Smooth muscle cell of the coronary artery (primary cell): ENCODE results near the gene BBS1. TPM values are rescaled to one million over a fixed set of nuclear protein-coding genes. Genes with fewer than 3 reads are reported as not detected.

Experiments used
- total RNA-seq: library from RNA; depleted of rRNA; stranded (reverse); fragments of >200 nt; gene quantifications from 2 replicates; pipeline ENCODE4 v1.2.3, GENCODE V29; 2014; ENCODE audit warnings: low replicate concordance

BBS1 gene
- total RNA-seq, result 18.4 and 27.6 TPM in 2 replicates

DNA sequence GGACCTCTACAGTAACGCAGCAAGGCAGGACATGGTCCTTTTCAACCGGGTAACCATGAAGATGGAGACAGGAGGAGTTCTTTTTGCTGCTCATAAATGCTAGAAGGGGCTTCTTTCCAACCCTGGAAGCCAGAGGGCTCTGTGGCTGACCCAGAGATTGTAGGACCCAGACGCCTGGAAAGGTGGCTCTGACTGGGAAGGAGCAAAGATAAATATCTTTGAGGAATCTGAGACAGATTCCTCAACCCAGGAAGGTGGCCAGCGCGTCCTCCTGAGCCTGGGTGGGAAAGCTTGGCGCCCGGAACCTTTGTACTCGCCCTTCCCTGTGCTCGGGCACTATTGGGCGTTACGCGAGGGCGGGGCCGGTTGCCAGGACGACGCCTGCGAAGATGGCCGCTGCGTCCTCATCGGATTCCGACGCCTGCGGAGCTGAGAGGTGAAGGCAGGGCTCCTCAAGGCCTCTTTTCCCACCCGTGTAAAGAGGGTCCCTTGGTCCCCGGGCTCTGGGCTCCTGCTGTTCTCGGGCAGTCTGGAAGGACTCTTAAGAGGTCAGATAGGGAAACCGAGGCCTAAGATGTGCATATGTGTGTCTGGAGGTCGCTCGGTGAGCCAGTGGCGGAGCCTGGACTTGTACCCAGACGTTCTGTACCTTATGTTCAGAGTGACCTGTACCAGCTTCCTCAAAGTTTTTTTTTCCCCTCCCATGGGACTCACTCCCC, at the start of gene BBS1:
Gene BBS1 (plus strand): TSS at position 365 of the 719 bp plus-strand sequence. CDS start 25 bp downstream, at position 390.

DNA sequence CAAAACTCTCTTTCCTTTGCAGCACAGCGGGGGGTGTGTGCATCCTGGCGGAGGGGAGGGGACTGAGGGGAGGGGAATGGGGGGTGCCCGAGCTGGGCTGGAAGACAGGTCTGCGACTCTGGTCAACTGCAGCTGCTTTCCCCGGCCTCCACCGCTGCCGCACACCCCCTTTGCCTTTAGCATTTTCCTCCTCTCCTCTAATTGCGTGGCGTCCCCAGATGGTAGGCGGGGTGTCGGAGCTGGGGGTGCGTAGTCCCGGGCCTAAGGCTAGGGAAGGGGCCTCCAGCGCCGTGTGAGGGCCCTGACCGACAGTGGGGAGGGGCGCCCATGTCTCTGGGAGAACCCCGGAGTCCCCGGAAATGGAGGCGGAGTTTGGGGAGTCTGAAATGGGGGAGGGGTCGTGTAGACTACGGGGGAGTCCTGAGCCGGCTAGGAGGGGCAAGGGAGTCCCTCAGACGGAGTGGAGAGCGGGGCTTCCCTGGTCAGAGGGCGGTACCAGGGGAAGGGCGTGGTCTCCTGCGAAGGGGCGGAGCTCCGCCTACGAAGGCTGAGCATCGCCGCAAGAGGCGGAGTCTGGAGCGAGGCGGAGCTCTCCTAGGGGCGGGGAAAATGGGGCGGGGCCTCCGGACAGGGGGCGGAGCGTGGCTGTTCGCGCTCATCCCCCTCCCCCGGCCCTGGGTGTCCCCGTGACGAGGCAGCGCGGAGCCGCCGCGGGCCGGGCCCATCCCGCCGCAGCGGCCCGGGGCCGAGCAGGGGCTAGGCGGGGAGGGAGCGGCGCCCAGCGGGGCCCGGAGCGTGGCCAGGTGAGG, 44.0 kb upstream of the BBS1 start, which contains the start of gene PELI3:
Gene PELI3 (plus strand): TSS at position 681 of the 809 bp plus-strand sequence. CDS start 1,224 bp downstream, outside the sequence.

DNA sequence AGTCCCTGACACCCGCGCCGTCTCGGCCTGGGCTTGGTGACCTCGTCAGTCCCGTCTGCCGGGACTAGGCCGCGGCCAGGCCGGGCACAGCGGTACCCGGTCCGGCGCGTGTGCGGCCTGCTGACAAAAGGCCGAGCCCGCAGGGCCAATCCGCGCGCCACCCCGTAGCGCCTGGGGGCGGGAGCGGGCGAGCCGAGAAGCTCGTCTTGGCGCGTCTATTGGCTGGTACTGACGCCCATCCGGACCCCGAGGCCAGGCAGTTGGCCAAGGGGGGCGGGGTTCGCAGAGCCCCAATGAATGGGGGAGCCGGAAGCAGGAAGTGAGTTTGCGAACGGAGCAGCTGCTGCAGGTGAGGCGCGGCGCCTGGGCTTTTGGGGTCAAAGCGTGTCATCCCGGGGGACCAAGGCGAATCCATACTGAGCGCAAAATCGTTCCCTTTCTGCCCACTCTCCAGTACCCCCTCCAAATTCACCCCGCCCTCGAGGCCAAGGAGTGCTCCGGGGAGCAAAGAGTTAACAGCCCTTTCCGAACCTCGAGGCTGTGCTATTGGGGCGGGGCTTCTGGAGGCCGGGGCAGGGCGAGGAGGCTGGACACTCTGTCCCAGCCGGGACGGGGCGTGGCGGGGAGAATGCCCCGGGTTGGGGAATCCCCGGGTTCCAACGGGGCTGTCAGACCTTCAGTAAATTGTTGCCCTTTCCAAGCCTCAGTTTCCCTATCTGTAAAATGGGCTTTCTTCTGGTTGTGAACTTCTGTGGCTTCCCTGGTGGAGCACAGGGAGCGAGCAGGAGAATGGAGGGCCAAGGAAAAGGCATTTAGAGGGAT, 30.1 kb upstream of the BBS1 start, which contains the start of gene DPP3:
Gene DPP3 (plus strand): TSS at position 318 of the 822 bp plus-strand sequence. CDS start 1,767 bp downstream, outside the sequence.

DNA sequence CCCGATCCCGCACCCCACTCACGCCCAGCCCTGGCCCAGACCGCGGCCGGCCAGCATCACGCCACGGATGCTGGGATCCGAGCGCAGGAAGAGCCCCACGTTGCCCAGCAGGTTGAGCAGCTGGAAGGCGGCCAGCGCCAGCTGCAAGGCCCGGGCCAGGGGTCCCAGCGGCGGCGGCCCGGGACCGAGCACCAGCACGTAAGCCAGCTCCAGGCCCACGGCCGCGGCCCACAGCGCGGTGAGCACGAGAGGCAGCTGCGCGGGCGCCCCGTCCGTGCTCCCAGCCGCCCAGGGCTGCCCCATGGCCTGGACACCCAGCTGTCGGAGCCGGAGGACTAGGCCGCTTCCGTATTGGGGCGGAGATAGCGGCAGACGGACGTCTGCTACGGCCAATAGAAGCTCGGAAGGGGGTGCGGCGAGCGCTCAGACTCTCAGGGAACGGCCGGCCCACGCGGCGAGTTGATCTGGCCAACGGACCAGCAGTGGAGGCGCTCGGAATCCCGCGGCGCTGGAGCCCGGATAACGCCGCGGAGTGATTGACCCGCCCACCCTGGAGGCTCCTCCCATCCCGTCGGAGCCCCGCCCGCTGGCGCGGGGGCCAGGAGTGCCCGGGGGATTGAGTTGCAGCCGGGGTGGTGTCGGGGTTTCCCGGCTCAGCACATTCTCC, 35.4 kb downstream of the BBS1 start, which contains the start of gene ZDHHC24:
Gene ZDHHC24 (minus strand): TSS at position 348 of the 667 bp plus-strand sequence. CDS start 45 bp downstream, at position 303.

DNA sequence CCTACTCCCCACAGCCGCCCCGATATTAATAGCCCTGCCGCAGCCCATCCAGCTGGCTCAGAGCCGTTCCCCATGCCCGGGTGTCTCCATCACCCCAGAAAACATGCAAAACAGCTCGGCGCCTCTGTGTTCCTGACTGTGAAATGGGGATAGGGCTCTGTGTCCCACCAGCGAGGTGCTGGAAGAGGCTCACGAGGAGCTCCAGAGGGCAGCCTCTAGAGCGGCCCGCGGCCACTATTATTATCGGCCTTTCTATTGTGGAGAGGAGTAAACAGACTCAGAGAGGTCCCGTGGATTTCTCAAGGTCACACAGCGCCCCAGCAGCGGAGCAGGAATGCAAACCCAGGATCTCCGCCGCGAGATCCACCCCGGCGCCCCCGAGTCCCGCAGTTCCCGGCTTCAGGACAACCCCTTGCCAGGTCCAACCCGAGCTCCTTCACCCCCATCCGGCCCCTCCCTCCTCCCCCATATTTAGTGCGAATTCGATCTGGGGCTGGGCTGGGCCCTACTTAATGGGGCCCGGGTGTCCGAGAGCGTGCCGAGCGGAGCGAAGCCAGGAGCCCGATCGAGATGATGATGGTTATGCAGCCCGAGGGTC, 36.0 kb downstream of the BBS1 start, which contains the start of gene ACTN3:
Gene ACTN3 (plus strand): TSS at position 536 of the 598 bp plus-strand sequence. CDS start 35 bp downstream, at position 571.

DNA sequence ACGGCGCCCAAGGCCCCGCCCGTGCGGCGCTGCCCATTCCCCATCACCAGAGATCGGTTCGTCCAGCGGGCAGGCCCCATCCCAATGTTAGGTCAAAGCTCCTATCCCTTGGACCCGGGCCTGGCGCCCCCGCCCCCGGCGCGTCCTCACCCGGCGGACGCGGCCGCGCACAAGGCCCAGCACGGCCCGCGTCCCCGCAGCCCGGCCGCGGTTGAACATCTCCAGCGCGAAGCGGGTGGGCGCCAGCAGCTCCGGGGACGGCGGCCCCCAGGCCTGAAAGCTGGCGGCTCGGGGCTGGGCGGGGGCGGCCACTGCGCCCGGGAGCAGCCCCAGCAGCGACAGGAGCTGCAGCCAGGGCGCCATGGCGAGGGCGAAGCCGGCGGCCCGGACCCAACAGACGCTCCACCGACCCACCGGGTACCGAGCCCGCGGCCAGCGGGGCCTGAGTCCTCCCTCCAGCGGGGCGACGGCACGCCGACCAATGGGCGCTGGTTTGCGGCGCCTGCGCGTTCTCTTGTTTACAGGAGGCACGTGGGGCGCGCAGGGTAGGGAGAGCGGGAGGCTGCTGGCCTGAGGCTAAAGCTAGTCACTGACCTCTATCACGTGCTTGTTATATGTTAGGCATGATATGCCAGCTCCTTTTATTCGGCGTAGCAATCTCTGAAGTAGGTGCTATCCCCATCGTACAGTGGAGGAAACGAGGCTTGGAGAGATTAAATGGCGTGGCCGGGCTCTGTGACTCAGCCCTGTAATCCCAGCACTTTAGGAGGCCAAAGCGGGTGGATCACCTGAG, 57.9 kb downstream of the BBS1 start, which contains the start of gene CTSF:
Gene CTSF (minus strand): TSS at position 483 of the 793 bp plus-strand sequence. CDS start 120 bp downstream, at position 363.

Other genes starting within 250 kb of the BBS1 start
- 53.5 and 63.5 TPM in 2 replicates for gene RAB1B, start 242.0 kb upstream of the BBS1 start, total RNA-seq
- gene CNIH2, start 232.5 kb upstream of the BBS1 start, total RNA-seq, result 0.45 TPM in 1 of 2 replicates, not detected in the other
- 199 and 284 TPM in 2 replicates for gene YIF1A, start 221.5 kb upstream of the BBS1 start, total RNA-seq
- 0.08 and 0.23 TPM in 2 replicates for gene TMEM151A, start 218.7 kb upstream of the BBS1 start, total RNA-seq
- 2.6 and 108 TPM in 2 replicates for gene CD248, start 193.6 kb upstream of the BBS1 start, total RNA-seq
- 6.8 and 9.7 TPM in 2 replicates for gene RIN1, start 174.2 kb upstream of the BBS1 start, total RNA-seq
- gene BRMS1, start 165.5 kb upstream of the BBS1 start, total RNA-seq, result 45.7 and 53.4 TPM in 2 replicates
- gene B4GAT1, start 163.0 kb upstream of the BBS1 start, total RNA-seq, result 23.0 and 36.9 TPM in 2 replicates
- 0.08 TPM in 1 of 2 replicates, not detected in the other for gene SLC29A2, start 138.9 kb upstream of the BBS1 start, total RNA-seq
- not detected in 2 replicates for gene NPAS4, start 89.6 kb upstream of the BBS1 start, total RNA-seq
- gene MRPL11, start 71.8 kb upstream of the BBS1 start, total RNA-seq, result 20.7 and 38.6 TPM in 2 replicates
- gene PELI3, start 43.7 kb upstream of the BBS1 start, total RNA-seq, result 8.8 and 20.0 TPM in 2 replicates
- 28.5 and 67.1 TPM in 2 replicates for gene DPP3, start 30.2 kb upstream of the BBS1 start, total RNA-seq
- 6.8 and 9.9 TPM in 2 replicates for gene ZDHHC24, start 35.4 kb downstream of the BBS1 start, total RNA-seq
- under 0.01 and 0.12 TPM in 2 replicates for gene ACTN3, start 36.3 kb downstream of the BBS1 start, total RNA-seq
- 11.3 and 50.3 TPM in 2 replicates for gene CTSF, start 58.0 kb downstream of the BBS1 start, total RNA-seq
- 0.12 and 0.15 TPM in 2 replicates for gene CCDC87, start 82.4 kb downstream of the BBS1 start, total RNA-seq
- gene CCS, start 82.5 kb downstream of the BBS1 start, total RNA-seq, result 51.4 and 62.0 TPM in 2 replicates
- gene RBM14, start 106.0 kb downstream of the BBS1 start, total RNA-seq, result 18.3 and 25.0 TPM in 2 replicates
- gene RBM4, start 128.1 kb downstream of the BBS1 start, total RNA-seq, result 127 and 133 TPM in 2 replicates
- gene RBM4B, start 167.3 kb downstream of the BBS1 start, total RNA-seq, result 19.8 and 35.5 TPM in 2 replicates
- gene SPTBN2, start 218.6 kb downstream of the BBS1 start, total RNA-seq, result 0.94 and 9.2 TPM in 2 replicates